ENCODE results near the gene MEG3.
"Not testable (repeated sequence)": the region's sequence is repeated elsewhere in the genome, so short reads cannot be mapped to it uniquely, and the experiment has no call there.

Gene MEG3

GRCh38 chr14:100810435-100810834, 15.5 kb upstream of the MEG3 start:
- Histone ChIP-seq H3K9me3 (ENCODE audit: low read length) (peaks cover 38% of the 10 kb centered on the region), H3K4me3 (ENCODE audit: low read length) (no peak overlapping the region), H2AFZ (ENCODE audit: low read depth, low read length) (no peak overlapping the region), H3K27me3 (ENCODE audit: insufficient read depth, low read length) (no peaks in the 10 kb centered on the region), H3K36me3 (ENCODE audit: insufficient read depth, low read length) (no peaks in the 10 kb centered on the region), H3K4me1 (ENCODE audit: insufficient read depth, low read length) (no peaks in the 10 kb centered on the region)

GRCh38 chr14:100810861-100811461, 15.0 kb upstream of the MEG3 start:
- Histone ChIP-seq H3K36me3 (ENCODE audit: insufficient read depth, low read length) (no peaks in the 10 kb centered on the region), H2AFZ (ENCODE audit: low read depth, low read length) (no peak overlapping the region), H3K4me1 (ENCODE audit: insufficient read depth, low read length) (no peaks in the 10 kb centered on the region), H3K27me3 (ENCODE audit: insufficient read depth, low read length) (no peaks in the 10 kb centered on the region), H3K9me3 (ENCODE audit: low read length) (peaks cover 38% of the 10 kb centered on the region), H3K4me3 (ENCODE audit: low read length) (no peak overlapping the region)

- Histone ChIP-seq H3K36me3 (ENCODE audit: insufficient read depth, low read length) (no peaks in the 10 kb centered on the region), H3K4me1 (ENCODE audit: insufficient read depth, low read length) (no peaks in the 10 kb centered on the region), H3K4me3 (ENCODE audit: low read length) (no peak overlapping the region), H3K27me3 (ENCODE audit: insufficient read depth, low read length) (no peaks in the 10 kb centered on the region), H3K9me3 (ENCODE audit: low read length) (peaks cover 31% of the 10 kb centered on the region), H2AFZ (ENCODE audit: low read depth, low read length) (no peak overlapping the region)
Measured at GRCh38 chr14:100813291-100813690, 12.6 kb upstream of the MEG3 start.

GRCh38 chr14:100815478-100816285, 10.2 kb upstream of the MEG3 start:
- H3K36me3 ChIP-seq (ENCODE audit: insufficient read depth, low read length), result no peaks in the 10 kb centered on the region
- H3K4me1 ChIP-seq (ENCODE audit: insufficient read depth, low read length), result no peaks in the 10 kb centered on the region
- no peak overlapping the region for H2AFZ ChIP-seq (ENCODE audit: low read depth, low read length)
- H3K9me3 ChIP-seq (ENCODE audit: low read length), result peaks cover 12% of the 10 kb centered on the region
- no peak overlapping the region for H3K4me3 ChIP-seq (ENCODE audit: low read length)
- H3K27me3 ChIP-seq (ENCODE audit: insufficient read depth, low read length), result no peaks in the 10 kb centered on the region

GRCh38 chr14:100816286-100816949, 9.5 kb upstream of the MEG3 start:
- peaks cover 5% of the 10 kb centered on the region for H3K9me3 ChIP-seq (ENCODE audit: low read length)
- no peaks in the 10 kb centered on the region for H3K27me3 ChIP-seq (ENCODE audit: insufficient read depth, low read length)
- H3K36me3 ChIP-seq (ENCODE audit: insufficient read depth, low read length), result no peaks in the 10 kb centered on the region
- H3K4me1 ChIP-seq (ENCODE audit: insufficient read depth, low read length), result no peaks in the 10 kb centered on the region
- no peak overlapping the region for H2AFZ ChIP-seq (ENCODE audit: low read depth, low read length)
- H3K4me3 ChIP-seq (ENCODE audit: low read length), result no peak overlapping the region

GRCh38 chr14:100816950-100817901, 8.7 kb upstream of the MEG3 start:
- H3K27me3 ChIP-seq (ENCODE audit: insufficient read depth, low read length), result no peaks in the 10 kb centered on the region

GRCh38 chr14:100818221-100818699, 7.7 kb upstream of the MEG3 start:
- no peaks in the 10 kb centered on the region for H3K27me3 ChIP-seq (ENCODE audit: insufficient read depth, low read length)
- no peak overlapping the region for H3K4me3 ChIP-seq (ENCODE audit: low read length)
- no peaks in the 10 kb centered on the region for H3K36me3 ChIP-seq (ENCODE audit: insufficient read depth, low read length)
- peaks cover 6% of the 10 kb centered on the region for H3K4me1 ChIP-seq (ENCODE audit: insufficient read depth, low read length)
- H2AFZ ChIP-seq (ENCODE audit: low read depth, low read length), result no peak overlapping the region
- no peaks in the 10 kb centered on the region for H3K9me3 ChIP-seq (ENCODE audit: low read length)

More at GRCh38 chr14:100816950-100817901, 8.7 kb upstream of the MEG3 start:
- H3K4me3 ChIP-seq (ENCODE audit: low read length), result no peak overlapping the region
- no peaks in the 10 kb centered on the region for H3K36me3 ChIP-seq (ENCODE audit: insufficient read depth, low read length)
- no peaks in the 10 kb centered on the region for H3K9me3 ChIP-seq (ENCODE audit: low read length)
- no peak overlapping the region for H2AFZ ChIP-seq (ENCODE audit: low read depth, low read length)
- no peaks in the 10 kb centered on the region for H3K4me1 ChIP-seq (ENCODE audit: insufficient read depth, low read length)

GRCh38 chr14:100818923-100819322, 7.0 kb upstream of the MEG3 start:
- not testable (repeated sequence) for H2AFZ ChIP-seq (ENCODE audit: low read depth, low read length); H3K4me3 ChIP-seq (ENCODE audit: low read length); H3K36me3 ChIP-seq (ENCODE audit: insufficient read depth, low read length); H3K27me3 ChIP-seq (ENCODE audit: insufficient read depth, low read length); H3K9me3 ChIP-seq (ENCODE audit: low read length)
- peaks cover 11% of the 10 kb centered on the region for H3K4me1 ChIP-seq (ENCODE audit: insufficient read depth, low read length)

GRCh38 chr14:100819453-100819828, 6.5 kb upstream of the MEG3 start:
- Histone ChIP-seq H3K9me3 (ENCODE audit: low read length) (no peaks in the 10 kb centered on the region), H3K27me3 (ENCODE audit: insufficient read depth, low read length) (no peaks in the 10 kb centered on the region), H2AFZ (ENCODE audit: low read depth, low read length) (no peak overlapping the region), H3K4me1 (ENCODE audit: insufficient read depth, low read length) (peaks cover 11% of the 10 kb centered on the region), H3K4me3 (ENCODE audit: low read length) (no peak overlapping the region), H3K36me3 (ENCODE audit: insufficient read depth, low read length) (no peaks in the 10 kb centered on the region)

- no peaks in the 10 kb centered on the region for H3K27me3 ChIP-seq (ENCODE audit: insufficient read depth, low read length)
Measured at GRCh38 chr14:100819829-100820475, 6.0 kb upstream of the MEG3 start.

GRCh38 chr14:100820957-100821356, 5.0 kb upstream of the MEG3 start:
- Histone ChIP-seq H2AFZ (ENCODE audit: low read depth, low read length) (no peak overlapping the region), H3K4me1 (ENCODE audit: insufficient read depth, low read length) (peaks cover 11% of the 10 kb centered on the region), H3K4me3 (ENCODE audit: low read length) (no peak overlapping the region), H3K27me3 (ENCODE audit: insufficient read depth, low read length) (no peaks in the 10 kb centered on the region), H3K36me3 (ENCODE audit: insufficient read depth, low read length) (no peaks in the 10 kb centered on the region), H3K9me3 (ENCODE audit: low read length) (peaks cover 3% of the 10 kb centered on the region)

More at GRCh38 chr14:100819829-100820475, 6.0 kb upstream of the MEG3 start:
- peaks cover 11% of the 10 kb centered on the region for H3K4me1 ChIP-seq (ENCODE audit: insufficient read depth, low read length)
- H3K4me3 ChIP-seq (ENCODE audit: low read length), result no peak overlapping the region
- no peaks in the 10 kb centered on the region for H3K36me3 ChIP-seq (ENCODE audit: insufficient read depth, low read length)
- no peaks in the 10 kb centered on the region for H3K9me3 ChIP-seq (ENCODE audit: low read length)
- no peak overlapping the region for H2AFZ ChIP-seq (ENCODE audit: low read depth, low read length)

GRCh38 chr14:100822013-100822412, 3.9 kb upstream of the MEG3 start:
- Histone ChIP-seq H3K36me3 (ENCODE audit: insufficient read depth, low read length) (no peaks in the 10 kb centered on the region), H2AFZ (ENCODE audit: low read depth, low read length) (no peak overlapping the region), H3K4me1 (ENCODE audit: insufficient read depth, low read length) (peaks cover 11% of the 10 kb centered on the region), H3K27me3 (ENCODE audit: insufficient read depth, low read length) (no peaks in the 10 kb centered on the region), H3K9me3 (ENCODE audit: low read length) (peaks cover 6% of the 10 kb centered on the region), H3K4me3 (ENCODE audit: low read length) (no peak overlapping the region)
